Measurements from ENCODE around the gene DUS4L. TPM values are rescaled to one million over a fixed set of nuclear protein-coding genes. Genes with fewer than 3 reads are reported as not detected.

The DUS4L gene
- total and polyA plus RNA-seq, 2 of the 13 experiments (the other 11 are each of a cell fraction or from before 2014, with no cell fraction given), result 5.6 to 9.8 TPM

DNA sequence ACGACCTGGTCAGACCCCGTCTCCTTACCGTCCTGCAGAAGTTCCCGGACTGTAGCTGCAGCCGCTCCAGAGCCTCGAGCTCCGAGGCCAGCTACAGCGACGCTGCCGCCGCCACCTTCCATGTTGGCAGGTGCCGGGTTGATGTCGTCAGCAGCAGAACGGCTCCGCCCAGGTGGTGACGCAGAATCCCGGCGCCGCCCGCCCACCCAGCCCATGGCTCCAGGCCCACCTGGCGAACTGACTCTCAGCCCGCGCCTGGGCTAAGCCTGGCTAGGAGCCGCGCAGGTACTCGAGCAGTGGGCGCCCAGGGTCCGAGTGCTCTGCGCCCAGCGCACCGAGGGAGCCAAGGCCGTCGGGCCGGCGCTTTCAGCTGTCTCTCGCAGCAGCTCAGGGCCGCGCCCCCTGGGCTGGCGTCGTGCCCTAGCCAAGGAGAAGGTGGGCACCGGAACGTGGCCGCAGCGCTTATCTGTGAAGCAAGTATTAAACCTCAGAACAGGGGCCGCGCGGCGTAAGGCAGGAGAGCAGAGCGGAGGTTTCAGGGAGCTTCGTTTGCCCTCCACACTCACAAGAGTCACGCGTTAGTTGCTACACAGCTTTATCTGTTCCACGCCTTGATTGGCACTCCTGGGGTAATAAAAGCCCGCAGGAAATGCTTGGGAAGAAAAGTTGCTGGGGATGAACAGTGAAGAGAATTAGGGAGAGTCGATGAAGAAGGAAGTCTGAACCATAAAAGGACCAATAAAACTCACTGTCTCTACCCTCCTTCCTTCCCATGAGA, at the start of gene DUS4L, which contains the start of gene COG5 (continued):
- TF ChIP-seq NR2F1 (CRISPR knock-in tag; IDR thresholded peaks at IDR 0.05) (no peak), ZNF75D (CRISPR knock-in tag; IDR thresholded peaks at IDR 0.05; ENCODE audit: borderline replicate concordance) (no peak), ZNF816 (CRISPR knock-in tag; IDR thresholded peaks at IDR 0.05; ENCODE audit: borderline replicate concordance) (peak; percentile 49; the same call in 1 of the 2 replicates), ZNF839 (CRISPR knock-in tag; IDR thresholded peaks at IDR 0.05; ENCODE audit: borderline replicate concordance) (no peak; the same call in 1 of the 2 replicates), WIZ (CRISPR knock-in tag; IDR thresholded peaks at IDR 0.05) (no peak), ZNF589 (CRISPR knock-in tag; conservative IDR thresholded peaks at IDR 0.05) (peak; percentile 83), TEAD3 (CRISPR knock-in tag; optimal IDR thresholded peaks at IDR 0.05; ENCODE audit: borderline replicate concordance) (peak; percentile 74), POGZ (CRISPR knock-in tag; IDR thresholded peaks at IDR 0.05) (peak; percentile 98), PHF21A (CRISPR knock-in tag; IDR thresholded peaks at IDR 0.05) (no peak), PHF20 (CRISPR knock-in tag; IDR thresholded peaks at IDR 0.05) (peak; percentile 95), ZSCAN25 (CRISPR knock-in tag; IDR thresholded peaks at IDR 0.05) (no peak), ZNF772 (CRISPR knock-in tag; IDR thresholded peaks at IDR 0.05) (peak; percentile 66; the same call in 1 of the 2 replicates), GABPB1 (CRISPR knock-in tag; IDR thresholded peaks at IDR 0.05) (peak; percentile 89), KDM2A (CRISPR knock-in tag; IDR thresholded peaks at IDR 0.05; ENCODE audit: borderline replicate concordance, low read depth) (peak; percentile 90), RXRA (CRISPR knock-in tag; IDR thresholded peaks at IDR 0.05) (peak; percentile 76), PRDM4 (CRISPR knock-in tag; IDR thresholded peaks at IDR 0.05; ENCODE audit: borderline replicate concordance) (no peak), ZNF777 (CRISPR knock-in tag; IDR thresholded peaks at IDR 0.05) (peak; percentile 75), KDM3A (CRISPR knock-in tag; IDR thresholded peaks at IDR 0.05; ENCODE audit: low read depth) (peak; percentile 64; the same call in 1 of the 2 replicates), SKIL (CRISPR knock-in tag; IDR thresholded peaks at IDR 0.05; ENCODE audit: borderline replicate concordance) (no peak), ZSCAN20 (CRISPR knock-in tag; IDR thresholded peaks at IDR 0.05; ENCODE audit: borderline replicate concordance) (peak; percentile 37; the same call in 1 of the 2 replicates), ZBTB3 (CRISPR knock-in tag; IDR thresholded peaks at IDR 0.05; ENCODE audit: borderline replicate concordance, low read depth) (no peak), U2AF2 (IDR thresholded peaks at IDR 0.05; ENCODE audit: low read depth, low read length) (no peak)
- TF ChIP-seq, protein P1, sequence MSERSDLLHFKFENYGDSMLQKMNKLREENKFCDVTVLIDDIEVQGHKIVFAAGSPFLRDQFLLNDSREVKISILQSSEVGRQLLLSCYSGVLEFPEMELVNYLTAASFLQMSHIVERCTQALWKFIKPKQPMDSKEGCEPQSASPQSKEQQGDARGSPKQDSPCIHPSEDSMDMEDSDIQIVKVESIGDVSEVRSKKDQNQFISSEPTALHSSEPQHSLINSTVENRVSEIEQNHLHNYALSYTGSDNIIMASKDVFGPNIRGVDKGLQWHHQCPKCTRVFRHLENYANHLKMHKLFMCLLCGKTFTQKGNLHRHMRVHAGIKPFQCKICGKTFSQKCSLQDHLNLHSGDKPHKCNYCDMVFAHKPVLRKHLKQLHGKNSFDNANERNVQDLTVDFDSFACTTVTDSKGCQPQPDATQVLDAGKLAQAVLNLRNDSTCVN (CRISPR knock-in tag; IDR thresholded peaks at IDR 0.05; ENCODE audit: borderline replicate concordance), result peak; percentile 98
- TF ChIP-seq, protein P2, sequence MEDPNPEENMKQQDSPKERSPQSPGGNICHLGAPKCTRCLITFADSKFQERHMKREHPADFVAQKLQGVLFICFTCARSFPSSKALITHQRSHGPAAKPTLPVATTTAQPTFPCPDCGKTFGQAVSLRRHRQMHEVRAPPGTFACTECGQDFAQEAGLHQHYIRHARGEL (CRISPR knock-in tag; IDR thresholded peaks at IDR 0.05), result 0 out of 2 replicates have a peak, but pooled peaks have one; percentile 67
